CD4-positive, alpha-beta T cell treated with Interleukin-2 at 100 ng/mL for 4 hours (primary cell): ENCODE measurements around the gene NUP107.

Experiments used
- DNase-seq: peaks from one replicate; pipeline ENCODE4 v3.0.0-alpha.2; 2020; ENCODE audit warnings: low spot score

The NUP107 gene

DNA sequence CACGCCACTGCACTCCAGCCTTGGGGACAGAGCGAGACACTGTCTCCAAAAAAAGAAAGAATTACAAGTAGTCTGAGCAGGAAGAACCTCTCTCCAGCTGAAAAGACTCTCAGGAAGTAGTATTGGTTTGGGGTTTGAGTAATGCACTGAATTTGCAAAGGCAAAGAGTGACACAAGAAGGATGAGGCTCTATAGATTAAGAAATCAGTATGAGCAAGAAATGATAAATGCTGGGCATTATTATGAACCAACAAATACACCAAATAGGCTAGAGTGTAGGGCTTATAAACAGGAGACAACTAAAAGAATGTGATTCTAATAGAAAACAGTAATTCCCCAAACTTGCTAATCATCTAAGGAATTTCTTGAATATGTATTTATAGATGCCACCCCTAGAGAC is 56.6 kb downstream of the NUP107 start:
- DNase-seq, result no peak

DNA sequence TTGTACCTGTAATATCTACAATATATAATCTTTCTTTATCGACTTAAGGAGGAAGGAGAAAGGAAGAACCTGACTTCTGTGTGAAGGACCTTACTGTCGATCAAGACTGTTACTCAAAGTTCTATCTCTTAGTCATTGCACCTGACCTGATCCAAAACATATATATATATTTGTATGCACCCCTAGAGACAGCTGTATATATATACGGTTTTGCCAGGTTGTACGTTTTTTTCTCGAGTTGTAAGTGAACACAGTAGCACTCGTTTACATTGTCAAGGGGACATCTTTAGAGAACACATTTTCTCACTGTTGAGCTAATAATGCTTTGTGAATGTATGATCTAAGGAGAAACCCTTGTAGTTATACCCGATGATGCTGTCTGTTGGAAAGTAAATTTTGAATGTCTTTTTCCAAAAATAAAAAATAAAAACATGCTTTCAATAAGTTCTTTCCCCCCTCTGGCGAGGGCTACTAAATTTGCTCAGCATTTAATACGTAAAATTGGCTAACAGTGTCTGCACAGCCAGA is 58.7 kb downstream of the NUP107 start:
- DNase-seq, result no peak

DNA sequence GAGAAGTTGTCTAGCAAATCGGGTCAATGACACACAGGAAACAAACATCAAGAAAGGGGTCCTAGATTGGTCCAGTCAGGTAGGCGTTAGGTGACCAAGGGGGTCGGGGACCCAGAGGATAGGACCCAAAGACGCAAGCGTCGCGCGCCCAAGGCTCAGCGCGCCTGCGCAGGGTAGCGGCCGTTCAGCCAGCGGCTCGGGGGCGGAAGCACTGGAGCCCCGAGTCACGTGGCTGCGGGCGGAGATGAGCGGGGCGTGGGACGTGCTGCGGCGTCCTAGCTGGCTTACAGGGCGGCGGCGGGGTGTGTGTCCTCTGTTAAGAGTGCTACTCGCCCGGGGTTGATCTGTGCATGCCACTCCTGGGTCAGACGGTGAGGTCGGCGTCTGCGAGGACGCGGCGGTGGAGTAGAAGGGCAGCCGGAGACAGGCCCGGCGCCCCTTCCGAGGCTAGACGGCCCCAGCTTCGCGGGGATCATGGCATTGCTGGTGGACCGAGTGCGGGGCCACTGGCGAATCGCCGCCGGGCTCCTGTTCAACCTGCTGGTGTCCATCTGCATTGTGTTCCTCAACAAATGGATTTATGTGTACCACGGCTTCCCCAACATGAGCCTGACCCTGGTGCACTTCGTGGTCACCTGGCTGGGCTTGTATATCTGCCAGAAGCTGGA is 59.3 kb downstream of the NUP107 start, which contains the start of gene SLC35E3:
Gene SLC35E3, plus strand, starts transcription at position 273 of the 668 bp plus-strand sequence. Its CDS starts 202 bp downstream, at position 475.
- peak; percentile 90 for DNase-seq

DNA sequence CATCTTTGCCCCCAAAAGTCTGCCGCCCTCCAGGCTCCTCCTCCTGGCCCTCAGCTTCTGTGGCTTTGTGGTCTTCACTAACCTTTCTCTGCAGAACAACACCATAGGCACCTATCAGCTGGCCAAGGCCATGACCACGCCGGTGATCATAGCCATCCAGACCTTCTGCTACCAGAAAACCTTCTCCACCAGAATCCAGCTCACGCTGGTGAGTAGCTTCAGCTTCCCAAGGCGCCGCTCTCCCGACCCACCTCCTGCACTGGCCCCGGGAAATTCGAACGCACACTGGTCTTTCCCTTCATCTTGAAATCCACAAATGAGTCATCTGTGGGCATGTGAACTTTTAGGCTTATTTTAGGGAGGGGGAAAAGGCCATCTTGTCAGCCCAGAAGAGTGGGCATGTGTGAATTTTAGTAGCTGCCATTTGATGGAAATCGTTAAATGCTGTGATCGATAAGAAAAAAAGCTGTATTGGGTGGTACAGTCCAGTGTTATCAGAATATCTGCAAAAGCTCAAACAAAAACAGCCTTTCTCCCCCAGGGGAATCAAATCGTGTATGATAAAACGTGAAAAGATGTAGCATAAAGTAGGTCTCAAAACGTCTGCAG is 59.9 kb downstream of the NUP107 start:
- peak; percentile 31 for DNase-seq

DNA sequence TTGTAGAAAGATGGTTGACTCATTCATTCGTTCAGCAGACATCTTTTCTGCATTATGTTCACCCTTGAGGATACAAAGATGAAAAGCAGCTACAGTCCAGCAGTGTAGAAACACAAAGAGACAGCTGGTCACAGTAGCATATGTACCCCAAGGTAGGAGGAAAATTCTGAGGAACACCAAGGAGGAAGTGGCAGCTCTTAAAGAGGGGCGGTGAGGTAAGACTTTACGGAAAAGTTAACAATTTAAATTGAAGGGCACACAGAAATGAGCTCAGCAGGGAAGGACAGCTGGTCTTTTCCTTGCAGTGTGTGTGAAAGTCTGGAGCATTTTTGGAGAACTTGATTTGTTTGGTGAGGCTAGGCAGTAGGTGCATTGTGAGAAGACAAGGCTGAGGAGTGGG is 62.7 kb downstream of the NUP107 start:
- DNase-seq, result no peak

DNA sequence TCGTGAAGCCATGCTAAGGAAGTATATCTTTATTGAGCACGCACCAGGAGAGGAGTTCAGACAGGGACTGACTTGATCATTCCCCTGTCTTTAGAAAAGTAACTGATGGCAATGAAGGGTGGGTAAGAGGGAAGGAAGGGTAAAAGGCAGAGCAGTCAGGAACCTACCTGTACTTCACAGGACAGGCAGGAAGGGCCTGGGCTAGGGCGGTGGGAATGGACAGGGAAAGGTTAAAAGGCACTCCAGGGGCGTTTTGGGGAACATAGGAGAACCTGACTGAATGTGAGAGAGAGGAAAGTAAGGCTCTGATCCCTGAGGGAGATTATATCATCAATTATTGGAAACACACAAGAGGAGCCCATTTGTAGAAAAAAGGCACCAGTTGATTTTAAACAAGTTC is 63.1 kb downstream of the NUP107 start:
- no peak for DNase-seq

DNA sequence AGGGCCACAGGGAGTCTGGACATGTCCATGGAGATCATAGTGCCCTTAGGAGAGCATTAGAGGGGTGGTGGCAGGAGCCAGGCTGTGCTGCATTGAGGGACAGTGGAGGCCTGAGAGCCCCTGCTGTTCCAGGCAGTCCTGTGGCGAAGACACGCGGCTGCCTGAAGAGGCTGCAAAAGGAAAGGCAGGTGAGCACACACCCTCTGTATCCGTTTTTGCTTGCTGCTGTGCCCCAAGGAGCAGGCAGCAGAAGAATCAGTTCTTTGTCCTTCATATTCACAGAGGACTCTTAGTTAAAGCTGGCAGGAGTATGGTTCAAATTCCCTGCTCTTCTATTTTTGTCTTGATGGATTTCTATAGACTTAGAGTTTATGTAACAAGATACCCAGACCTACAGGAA is 63.7 kb downstream of the NUP107 start:
- DNase-seq, result no peak

DNA sequence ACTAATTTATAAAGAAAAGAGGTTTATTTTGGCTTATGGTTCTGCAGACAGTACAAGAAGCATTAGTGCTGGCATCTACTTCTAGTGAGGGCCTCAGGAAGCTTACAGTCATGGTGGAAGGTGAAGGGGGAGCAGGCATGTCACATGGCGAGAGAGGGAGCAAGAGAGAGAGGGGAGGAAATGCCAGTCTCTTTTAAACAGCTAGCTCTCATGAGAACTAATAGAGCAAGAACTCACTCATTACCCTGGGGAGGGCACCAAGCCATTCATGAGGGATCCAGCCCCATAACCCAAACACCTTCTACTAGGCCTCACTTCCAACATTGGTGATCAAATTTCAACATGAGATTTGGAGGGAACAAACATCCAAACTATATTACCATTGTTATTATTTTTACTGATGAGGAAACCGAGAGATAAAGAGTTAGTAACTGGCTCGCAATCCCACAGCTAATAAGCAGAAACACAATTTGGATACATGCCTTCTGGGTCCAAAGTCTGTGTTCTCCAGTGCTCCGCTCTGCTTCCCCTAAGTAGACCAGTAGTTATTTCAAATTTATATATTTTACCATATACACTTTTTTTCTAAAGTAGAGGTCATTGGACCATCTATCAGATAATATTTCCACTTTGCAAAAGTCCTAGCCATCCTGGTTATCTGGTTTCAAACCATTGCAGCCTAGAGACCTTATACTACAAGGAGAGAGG is 68.9 kb downstream of the NUP107 start:
- no peak for DNase-seq

DNA sequence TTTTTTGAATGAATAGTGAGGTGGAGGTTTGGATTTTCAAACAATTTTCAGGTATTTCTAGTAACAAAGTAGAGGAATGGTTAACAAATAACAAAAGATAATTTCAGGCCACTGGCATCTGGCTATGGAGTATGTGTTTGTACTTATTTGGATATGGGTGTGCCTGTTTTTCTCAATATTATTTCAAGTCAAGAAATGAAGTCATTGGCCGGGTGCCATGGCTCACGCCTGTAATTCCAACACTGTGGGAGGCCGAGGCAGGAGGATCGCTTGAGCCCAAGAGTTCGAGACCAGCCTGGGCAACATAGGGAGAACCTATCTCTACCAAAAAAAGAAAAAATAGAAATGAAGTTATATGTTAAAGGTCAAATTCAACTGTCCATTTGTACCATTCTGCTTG is 73.1 kb downstream of the NUP107 start:
- no peak for DNase-seq

DNA sequence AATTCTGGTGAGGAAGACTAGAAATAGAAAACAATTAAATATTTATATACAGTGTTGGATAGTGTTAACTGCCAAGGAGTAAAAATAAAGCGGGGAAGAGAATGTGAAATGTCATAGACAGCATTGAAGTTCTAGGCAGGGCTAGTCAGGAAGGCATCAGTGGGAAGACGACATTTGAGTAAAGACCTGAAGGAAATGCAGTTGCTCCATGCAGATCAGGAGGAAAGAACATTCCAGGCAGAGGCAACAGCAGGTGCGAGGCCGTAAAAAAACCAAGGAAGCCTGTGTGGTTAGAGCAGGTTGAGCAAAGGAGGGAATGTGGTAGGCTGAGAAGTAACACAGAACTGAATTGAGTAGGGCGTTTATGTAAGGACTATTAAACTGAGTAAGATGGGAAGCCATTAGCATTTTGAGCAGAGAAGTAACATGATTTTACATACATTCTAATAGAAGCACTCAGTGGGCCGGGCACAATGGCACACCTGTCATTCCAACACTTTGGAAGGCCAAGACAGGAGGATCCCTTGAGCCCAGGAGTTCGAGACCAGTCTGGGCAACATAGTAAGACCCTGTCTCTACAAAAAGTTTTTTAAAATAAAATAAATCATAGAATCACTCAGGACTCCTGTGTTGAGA is 74.1 kb downstream of the NUP107 start:
- DNase-seq, result no peak

DNA sequence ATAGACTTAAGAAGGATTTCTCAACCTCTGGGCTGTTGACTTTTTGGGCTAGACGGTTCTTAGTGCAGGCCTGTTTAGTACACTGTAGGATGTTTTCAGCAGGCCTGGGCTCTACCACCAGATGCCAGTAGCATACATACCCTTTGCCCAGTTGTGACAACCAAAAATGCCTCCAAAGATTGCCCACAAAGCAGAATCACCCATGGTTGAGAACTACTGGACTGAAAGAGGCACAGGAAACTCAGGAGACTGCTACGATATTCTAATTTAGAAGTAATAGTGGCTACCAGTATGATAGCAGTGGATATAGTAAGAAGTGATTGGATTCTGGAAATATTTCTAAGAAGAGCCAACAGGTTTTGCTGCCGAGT is 74.6 kb downstream of the NUP107 start:
- DNase-seq, result no peak

DNA sequence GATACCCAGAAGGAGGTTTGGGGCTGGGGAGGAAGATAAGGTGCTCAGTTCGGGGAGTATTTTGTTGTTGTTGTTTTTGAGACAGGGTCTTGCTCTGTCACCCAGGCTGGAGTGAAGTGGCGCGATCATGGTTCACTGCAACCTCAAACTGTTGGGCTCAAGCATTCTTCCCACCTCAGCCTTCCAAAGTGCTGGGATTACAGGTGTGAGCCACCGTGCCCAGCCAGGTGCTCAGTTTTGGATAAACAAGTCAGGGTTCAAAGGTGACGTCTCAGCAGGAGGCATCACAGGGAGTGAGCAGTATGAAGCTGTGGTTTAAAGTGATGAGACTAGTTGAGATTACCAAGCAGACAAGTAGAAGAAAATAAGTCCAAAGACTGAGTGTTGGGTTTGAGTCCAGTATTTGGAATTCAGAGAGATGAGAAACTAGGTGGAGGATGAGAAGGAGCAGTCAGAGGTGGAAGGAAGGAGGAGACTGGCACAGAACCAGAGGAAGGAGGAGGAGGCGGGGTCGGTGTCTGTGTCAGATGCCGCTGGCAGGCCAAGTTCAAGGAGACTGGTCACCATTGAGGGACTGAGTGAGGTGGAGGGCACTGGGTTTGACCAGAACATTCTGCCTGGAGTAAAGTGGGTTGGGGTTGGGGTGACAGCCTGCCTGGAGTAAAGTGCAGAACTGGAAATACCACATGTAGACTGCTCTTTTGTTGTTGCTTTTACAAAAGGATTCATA is 75.3 kb downstream of the NUP107 start:
- DNase-seq, result no peak

DNA sequence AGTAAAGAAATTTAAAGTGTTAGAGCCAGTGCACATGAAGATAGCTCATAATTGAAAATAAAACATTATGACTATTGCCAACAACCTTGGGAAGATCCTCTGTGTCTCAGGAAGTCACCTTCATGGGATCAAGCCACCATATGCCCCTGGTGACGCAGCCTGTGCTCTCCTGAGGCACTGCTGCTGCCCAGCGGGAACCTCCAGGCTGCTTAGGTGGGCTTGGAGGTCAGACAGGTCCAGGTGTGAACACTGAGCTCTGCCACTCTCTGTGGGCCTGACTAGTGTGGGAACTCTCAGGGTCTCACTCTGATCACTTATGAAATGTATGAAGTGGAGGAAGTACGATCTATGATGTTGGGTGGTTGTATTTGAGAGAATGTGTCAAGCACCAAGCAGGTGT is 75.9 kb downstream of the NUP107 start:
- DNase-seq, result no peak

DNA sequence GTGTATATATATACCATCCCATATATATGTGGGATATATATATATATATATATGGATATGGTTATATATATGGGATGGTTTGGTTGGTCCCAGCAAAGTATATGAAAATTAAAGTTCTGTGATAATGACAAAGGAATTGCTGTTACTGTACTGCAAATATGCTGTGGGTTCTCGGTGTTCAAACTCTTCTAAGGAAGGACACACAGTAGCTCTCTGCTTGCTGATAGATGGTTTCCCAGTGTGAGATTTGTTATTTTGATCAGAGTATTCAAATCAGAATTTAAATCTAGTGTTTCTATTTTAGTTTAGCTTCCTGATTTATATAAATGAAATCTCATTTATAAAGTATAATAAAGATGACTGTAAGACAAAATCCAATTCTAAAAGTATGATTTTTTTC is 78.9 kb downstream of the NUP107 start:
- no peak for DNase-seq

DNA sequence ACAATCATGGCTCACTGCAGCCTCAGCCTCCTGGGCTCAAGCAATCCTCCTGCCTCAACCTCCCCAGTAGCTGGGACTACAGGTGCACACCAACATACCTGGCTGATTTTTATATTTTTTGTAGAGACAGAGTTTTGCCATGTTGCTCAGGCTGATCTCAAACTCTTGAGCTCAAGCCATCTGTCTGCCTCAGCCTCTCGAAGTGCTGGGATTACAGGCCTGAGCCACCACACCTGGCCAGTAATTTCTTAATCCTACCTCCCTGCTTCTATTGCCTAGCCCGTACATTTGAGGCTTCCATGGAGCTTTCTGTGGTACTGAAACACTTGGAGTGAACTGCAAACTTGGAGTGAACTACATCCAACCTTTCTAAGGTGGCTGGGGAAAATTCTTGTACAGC is 79.9 kb downstream of the NUP107 start:
- DNase-seq, result no peak

DNA sequence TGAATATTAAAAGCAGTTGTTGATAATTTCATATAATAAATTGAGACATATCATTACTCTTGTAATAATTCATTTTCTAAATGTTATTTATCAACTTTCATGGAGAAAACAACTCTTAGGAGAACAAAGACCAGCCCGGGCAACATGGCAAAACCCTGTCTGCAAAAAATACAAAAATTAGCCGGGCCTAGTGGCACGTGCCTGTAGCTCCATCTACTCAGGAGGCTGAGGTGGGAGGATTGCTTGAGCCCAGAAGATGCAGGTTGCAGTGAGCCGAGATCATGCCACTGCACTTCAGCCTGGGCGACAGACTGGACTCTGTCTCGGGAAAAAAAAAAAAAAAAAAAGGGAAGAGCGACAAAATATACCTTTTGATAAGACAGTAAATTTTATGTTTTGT is 80.4 kb downstream of the NUP107 start:
- no peak for DNase-seq

DNA sequence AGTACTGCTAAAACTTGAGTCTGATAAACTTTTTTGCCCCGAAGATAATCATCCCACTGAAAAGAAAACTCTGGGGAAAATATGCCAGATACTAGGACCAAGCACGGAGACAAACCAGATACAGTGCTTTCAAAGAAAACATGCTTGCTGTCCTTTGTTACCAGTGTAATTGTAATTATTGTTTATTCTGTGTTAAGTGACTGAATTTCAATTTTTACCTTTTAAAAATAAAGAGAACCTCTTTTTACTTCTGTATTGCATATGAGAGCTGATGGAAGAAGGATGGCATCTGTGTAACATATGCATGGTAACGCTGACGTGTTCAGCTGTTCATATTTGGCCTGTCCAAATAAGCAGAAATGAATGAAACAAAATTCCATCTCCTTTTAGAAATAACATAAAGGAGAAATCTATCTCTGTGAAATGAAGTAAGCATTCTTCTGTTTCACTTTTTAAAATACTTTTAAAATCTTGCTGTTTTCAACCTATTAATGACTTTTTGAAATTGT is 81.7 kb downstream of the NUP107 start:
- DNase-seq, result no peak

DNA sequence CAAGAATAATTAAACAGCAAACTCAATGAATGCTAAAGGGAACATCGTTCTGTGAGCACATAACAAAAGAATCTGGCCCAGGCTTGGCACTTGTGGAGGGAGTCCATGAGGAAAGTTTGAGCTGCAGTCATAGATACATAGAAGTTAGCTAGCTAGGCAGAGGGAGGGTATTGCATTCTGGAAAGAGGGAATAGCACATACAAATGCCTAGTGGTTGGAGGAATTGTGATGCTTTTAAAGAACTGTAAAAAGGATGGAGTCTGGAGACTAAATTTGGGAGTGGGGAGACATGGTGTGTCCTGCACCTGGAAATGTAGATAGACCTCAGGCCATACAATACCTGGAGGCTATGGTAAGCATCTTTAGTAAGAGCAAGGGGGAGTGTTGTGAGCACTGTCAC is 83.2 kb downstream of the NUP107 start:
- DNase-seq, result no peak

DNA sequence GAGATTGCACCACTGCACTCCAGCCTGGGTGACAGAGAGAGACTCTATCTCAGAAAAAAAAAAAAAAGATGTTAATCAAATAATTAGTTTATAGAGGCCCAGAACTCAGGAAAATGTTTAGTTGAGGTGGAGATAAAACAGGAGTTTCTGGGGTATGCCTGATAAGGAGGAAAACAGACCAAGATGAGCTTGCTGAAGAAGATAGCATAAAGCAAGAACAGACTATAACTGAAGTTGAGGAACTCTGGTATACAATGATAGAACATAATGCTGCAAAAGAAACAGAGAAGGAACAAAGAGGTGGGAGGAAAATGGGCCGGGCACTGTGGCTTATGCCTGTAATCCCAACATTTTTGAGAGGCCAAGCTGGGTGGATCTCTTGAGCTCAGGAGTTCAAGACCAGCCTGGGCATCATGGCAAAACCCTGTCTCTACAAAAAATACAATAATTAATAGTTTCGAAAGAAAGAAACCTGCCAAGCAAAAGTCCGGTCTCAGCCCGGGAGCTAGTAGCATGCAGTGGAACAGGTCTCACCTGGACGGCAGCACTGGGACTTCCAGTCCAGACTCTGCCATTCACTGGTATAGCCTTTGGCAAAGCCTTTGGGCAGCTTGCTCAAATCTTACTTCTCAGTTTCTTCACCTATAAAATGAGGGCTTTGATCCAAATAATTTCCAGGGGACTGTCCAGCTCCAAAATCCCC is 84.6 kb downstream of the NUP107 start:
- no peak for DNase-seq

DNA sequence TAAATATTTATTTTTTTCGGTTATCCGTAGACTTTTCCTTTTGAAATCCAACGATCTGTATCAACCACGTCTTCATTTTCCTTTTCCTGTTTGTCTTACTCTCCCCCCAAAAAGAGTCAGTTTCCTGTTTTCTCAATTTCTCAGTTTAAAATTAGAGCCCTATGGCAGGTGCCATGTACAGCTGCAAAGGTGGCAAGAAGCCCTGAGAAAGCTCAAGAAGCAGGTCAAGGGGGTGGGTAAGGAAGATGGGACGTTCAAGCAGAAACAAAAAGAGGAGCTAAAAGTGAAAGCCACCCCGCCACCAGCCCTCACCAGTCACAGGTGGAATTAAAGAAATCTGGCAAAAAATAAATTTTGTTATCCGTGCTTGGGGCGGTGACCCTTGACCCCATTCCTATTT is 85.9 kb downstream of the NUP107 start:
- DNase-seq, result no peak

DNA sequence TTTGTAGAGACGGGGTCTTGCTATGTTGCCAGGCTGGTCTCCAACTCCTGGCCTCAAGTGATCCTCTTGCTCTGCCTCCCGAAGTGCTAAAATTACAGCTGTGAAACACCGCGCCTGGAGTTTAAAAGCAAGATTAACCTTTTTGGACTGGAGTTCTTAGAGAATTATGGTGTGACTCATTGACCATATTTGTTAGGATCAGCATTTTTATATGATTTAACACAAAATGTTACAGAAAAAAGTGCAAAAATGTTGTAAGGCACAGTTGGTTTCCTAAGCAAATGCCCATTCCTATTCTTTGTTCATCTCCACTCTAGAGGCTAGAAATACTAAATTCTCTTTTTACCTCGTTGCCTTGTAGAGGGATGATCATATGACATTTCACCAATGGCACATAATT is 86.8 kb downstream of the NUP107 start:
- DNase-seq, result no peak
